DMS153 treated with DMSO at 0.1 percent for 48 hours (cell line): ENCODE data around the gene SSR4.
"Not testable (repeated sequence)": the region's sequence is repeated elsewhere in the genome, so short reads cannot be mapped to it uniquely, and the experiment has no call there.

Experiments
- DNase-seq: peaks from one replicate; lab custom pipeline; 2025; ENCODE audit not compliant: unreplicated experiment; lab: John Stamatoyannopoulos, UW

SSR4 gene

GRCh38 chrX:153803211-153804099 lies 9.0 kb downstream of the SSR4 start:
- no peak for DNase-seq

GRCh38 chrX:153804100-153804595 lies 9.7 kb downstream of the SSR4 start:
- DNase-seq, result no peak

GRCh38 chrX:153804621-153805020 lies 10.2 kb downstream of the SSR4 start:
- DNase-seq, result no peak

GRCh38 chrX:153805436-153805835 lies 11.0 kb downstream of the SSR4 start:
- DNase-seq, result no peak

- no peak for DNase-seq
Measured at GRCh38 chrX:153806999-153807575, 12.6 kb downstream of the SSR4 start.

- DNase-seq, result no peak
Measured at GRCh38 chrX:153807976-153808375, 13.5 kb downstream of the SSR4 start.

- no peak for DNase-seq
Measured at GRCh38 chrX:153812220-153812619, 17.8 kb downstream of the SSR4 start.

- no peak for DNase-seq
Measured at GRCh38 chrX:153813161-153813560, 18.7 kb downstream of the SSR4 start.

GRCh38 chrX:153814591-153815315 lies 20.3 kb downstream of the SSR4 start:
- DNase-seq, result no peak

GRCh38 chrX:153816831-153817690 lies 22.6 kb downstream of the SSR4 start:
- no peak for DNase-seq

GRCh38 chrX:153818064-153818463 lies 23.6 kb downstream of the SSR4 start:
- not testable (repeated sequence) for DNase-seq

- peak; percentile 51 for DNase-seq
Measured at GRCh38 chrX:153818571-153819383, 24.3 kb downstream of the SSR4 start.

- peak; percentile 42 for DNase-seq
Measured at GRCh38 chrX:153819384-153820040, 25.0 kb downstream of the SSR4 start.

GRCh38 chrX:153820601-153821000 lies 26.1 kb downstream of the SSR4 start:
- no peak for DNase-seq

GRCh38 chrX:153821066-153821465 lies 26.6 kb downstream of the SSR4 start:
- no peak for DNase-seq

GRCh38 chrX:153824348-153824747 lies 29.9 kb downstream of the SSR4 start:
- no peak for DNase-seq

- DNase-seq, result no peak
Measured at GRCh38 chrX:153825042-153825441, 30.6 kb downstream of the SSR4 start.

GRCh38 chrX:153827016-153827415 lies 32.5 kb downstream of the SSR4 start:
- no peak for DNase-seq

GRCh38 chrX:153827903-153828302 lies 33.4 kb downstream of the SSR4 start:
- no peak for DNase-seq
